PC-9 (cell line): ENCODE results near the gene ARSJ.

Experiments used
- EZH2 ChIP-seq: fragments of 200-600 bp; sonication (generic); IDR thresholded peaks from 2 replicates; pipeline ENCODE4 v1.8.0; 2017; ENCODE audit warnings: antibody characterized with exemption, low read depth
- TF ChIP-seq, protein P1 (sequence below): fragments of 200-600 bp; sonication (generic); conservative IDR thresholded peaks from 2 replicates; pipeline ENCODE4 v1.6.1; 2017; ENCODE audit warnings: mixed run types, antibody characterized with exemption, mild to moderate bottlenecking, moderate library complexity

DNA sequence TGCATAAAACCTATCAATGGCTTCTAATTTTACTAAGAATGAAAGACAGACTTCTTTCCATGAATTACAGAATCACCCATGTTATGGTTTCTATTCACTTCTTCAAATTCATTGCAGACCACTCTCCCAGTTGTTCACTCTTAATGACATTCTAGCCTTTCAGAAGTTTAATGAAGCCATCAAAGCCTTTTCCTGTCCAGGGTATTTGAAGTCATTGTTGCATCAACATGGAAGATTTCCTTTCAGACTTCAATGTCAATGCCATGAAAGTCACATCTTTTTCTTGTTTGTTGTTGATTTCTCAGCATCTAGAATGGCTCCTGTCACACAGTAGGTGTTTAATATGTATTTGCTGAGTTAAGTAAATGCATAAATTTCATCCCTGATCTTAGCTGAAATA lies 48.1 kb upstream of the ARSJ start:
- TF ChIP-seq, protein P1, sequence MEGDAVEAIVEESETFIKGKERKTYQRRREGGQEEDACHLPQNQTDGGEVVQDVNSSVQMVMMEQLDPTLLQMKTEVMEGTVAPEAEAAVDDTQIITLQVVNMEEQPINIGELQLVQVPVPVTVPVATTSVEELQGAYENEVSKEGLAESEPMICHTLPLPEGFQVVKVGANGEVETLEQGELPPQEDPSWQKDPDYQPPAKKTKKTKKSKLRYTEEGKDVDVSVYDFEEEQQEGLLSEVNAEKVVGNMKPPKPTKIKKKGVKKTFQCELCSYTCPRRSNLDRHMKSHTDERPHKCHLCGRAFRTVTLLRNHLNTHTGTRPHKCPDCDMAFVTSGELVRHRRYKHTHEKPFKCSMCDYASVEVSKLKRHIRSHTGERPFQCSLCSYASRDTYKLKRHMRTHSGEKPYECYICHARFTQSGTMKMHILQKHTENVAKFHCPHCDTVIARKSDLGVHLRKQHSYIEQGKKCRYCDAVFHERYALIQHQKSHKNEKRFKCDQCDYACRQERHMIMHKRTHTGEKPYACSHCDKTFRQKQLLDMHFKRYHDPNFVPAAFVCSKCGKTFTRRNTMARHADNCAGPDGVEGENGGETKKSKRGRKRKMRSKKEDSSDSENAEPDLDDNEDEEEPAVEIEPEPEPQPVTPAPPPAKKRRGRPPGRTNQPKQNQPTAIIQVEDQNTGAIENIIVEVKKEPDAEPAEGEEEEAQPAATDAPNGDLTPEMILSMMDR, result no peak
- TF ChIP-seq EZH2, result no peak
